Measurements from ENCODE around the gene RGS19.

Gene RGS19

DNA sequence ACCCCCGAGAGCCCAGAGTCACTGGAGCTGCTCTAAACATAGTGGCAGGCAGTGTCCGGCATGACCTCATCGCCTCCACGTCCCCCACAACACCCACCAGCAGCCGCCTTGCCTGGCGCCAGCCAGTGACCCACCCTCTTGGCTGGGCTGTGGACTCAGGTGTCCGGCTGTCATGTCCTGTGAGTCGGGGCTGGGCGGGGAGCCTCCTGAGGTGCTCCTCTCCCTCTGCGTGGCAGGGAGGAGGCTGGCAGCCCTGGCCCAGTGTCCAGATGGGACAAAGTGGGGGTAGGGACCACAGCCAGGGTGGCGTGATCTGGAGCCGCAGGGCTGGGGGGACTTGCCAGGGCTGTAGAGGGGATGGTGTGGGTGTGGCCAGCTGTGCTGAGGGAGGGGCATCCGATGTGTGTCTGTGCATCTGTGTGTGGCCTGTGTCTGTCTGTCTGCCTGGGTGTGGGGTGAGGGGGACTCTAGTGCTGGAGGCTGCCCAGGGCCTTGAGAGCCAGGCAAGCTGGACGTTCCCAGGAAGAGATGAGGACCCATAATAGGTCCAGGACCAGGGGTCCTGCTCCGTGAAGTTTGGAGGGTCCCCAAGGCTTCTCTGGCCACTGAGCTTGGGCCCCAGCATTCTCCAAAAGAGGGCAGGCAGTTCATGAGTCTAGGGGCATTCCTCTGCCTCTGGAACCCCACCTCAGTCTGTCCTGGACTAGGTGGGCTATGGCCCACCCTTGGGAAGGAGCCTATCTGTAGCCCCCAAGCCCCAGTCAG lies 27.6 kb downstream of the RGS19 start:
- FAIRE-seq = no peak

DNA sequence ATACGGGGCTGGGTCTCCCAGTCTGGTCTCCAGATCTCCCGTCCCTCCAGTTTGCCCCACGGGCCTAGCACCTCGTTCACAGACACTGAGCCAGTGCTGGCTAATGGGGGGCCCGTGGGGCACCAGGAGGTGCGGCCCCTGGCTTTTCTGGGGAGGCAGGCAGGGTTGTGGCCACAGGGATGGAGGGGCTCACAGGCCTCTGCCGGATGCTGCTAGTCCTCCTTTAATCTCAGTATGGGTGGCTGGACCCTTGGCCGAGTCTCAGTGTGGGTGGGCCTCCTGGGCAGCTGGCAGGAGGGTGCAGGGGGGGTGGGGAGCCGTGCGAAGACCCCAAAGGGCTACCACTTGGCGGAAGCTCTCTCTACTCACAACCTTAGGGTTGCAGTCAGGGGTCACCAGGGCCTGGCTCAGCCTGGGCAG lies 28.3 kb downstream of the RGS19 start:
- DNase-seq (ENCODE audit: extremely low spot score, insufficient read length, low read depth) = no peak
- FAIRE-seq = no peak

More for the DNA sequence above, 27.6 kb downstream of the RGS19 start:
- DNase-seq (ENCODE audit: extremely low spot score, insufficient read length, low read depth) = no peak

DNA sequence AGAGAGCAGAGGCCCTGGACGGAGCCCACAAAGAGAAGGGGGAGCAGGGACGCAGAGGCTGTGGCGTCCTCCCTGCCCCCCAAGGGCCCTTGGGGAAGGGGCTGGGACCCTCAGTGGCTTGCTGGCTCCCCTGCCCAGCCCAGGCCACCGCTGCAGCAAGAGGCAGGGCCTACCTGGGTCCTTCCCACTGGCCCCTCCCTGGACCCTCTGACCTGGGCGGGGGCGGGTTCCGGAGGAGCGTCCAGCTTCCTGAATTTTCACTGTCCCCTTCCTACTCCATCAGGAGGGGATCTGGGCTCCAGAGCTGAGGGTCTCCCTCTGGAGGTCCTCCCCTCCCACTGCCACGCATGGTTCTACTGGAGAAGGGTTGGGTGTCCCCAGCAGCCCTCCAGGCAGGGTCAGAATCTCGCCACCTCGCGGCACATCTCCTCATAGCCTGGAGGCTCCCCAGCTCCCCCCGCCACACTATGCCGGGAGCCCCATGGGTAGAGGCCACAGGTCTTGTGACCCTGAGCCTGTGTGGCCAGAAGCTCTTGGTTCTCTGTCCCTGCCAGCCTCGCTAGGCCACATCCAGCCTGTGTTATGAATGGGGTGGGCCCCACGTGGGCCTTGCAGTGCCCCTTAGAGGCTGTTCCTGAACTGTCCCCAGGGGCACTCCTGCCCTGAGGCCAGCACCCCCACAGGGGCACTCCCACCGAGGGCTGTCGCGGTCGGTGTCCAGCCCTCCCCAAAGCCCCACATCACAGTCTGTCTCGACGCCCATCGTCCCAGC lies 28.9 kb downstream of the RGS19 start:
- DNase-seq (ENCODE audit: extremely low spot score, insufficient read length, low read depth) (no peak), FAIRE-seq (no peak)

DNA sequence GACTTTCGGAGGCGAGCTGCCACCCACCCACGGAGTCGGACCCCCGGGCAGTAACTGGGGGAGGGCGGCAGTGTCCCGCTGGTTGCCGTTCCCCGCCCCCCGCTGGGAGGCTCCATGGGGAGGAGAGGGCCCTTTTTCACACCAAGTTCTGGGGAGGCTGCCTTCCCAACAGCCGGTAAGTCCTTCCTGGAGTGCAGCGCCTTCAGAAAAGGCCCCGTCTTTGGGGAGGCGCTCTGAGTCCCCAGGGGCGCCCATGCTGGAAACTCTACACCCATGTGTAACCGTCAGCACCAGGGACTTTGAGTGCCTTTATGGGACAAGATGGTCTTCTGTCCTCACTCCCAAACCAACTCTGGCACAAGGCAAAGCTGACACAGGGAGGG lies 29.4 kb downstream of the RGS19 start:
- no peak for FAIRE-seq
- DNase-seq (ENCODE audit: extremely low spot score, insufficient read length, low read depth) = no peak

GRCh38 chr20:64049060-64049877 lies 30.0 kb downstream of the RGS19 start, which contains the start of gene SOX18:
Gene SOX18, minus strand, starts transcription at chr20:64049639. Its CDS starts 123 bp downstream, at chr20:64049516.
- FAIRE-seq = no peak
- DNase-seq (ENCODE audit: extremely low spot score, insufficient read length, low read depth) = no peak

GRCh38 chr20:64048402-64049044 lies 30.8 kb downstream of the RGS19 start:
- DNase-seq (ENCODE audit: extremely low spot score, insufficient read length, low read depth) = no peak
- no peak for FAIRE-seq

GRCh38 chr20:64047968-64048401 lies 31.3 kb downstream of the RGS19 start:
- FAIRE-seq (no peak), DNase-seq (ENCODE audit: extremely low spot score, insufficient read length, low read depth) (no peak)

DNA sequence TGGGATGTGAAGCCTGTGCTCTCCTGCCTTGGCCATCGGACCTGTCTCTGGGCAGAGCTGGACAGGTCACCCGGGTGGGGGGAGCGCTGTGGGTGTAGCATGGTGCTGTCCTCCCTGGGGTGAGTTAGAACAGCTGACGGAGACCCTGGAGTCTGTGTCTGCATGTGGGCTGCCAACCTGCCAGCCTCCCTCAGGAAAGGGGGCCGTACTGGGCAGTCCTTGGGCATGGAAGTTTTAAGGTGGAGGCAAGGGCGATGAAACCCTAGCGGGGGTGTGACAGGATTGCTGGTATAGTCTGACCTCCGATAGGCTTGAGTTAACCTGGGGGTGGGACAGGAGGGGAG lies 32.3 kb downstream of the RGS19 start:
- FAIRE-seq (no peak), DNase-seq (ENCODE audit: extremely low spot score, insufficient read length, low read depth) (no peak)

- FAIRE-seq (no peak), DNase-seq (ENCODE audit: extremely low spot score, insufficient read length, low read depth) (no peak)
These were observed 33.8 kb downstream of the RGS19 start for GRCh38 chr20:64045346-64046011.

GRCh38 chr20:64044484-64045247 lies 34.7 kb downstream of the RGS19 start:
- FAIRE-seq (no peak), DNase-seq (ENCODE audit: extremely low spot score, insufficient read length, low read depth) (no peak)

DNA sequence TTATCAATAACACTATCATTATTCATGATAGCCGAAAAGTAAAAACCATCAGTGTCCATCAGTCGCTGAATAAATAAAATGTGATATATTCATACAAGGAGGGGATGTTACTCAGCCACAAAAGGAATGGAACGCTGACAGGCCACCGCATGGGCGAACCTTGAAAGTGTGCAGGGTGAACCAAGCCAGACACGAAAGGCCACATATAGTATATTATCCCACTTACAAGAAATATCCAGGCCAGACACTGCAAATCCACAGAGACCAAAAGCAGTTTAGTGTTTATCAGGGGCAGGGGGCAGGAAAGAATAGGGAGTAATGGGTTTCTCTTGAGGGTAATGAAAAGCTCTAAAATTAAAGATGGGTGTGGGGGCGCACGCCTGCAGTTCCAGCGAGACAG lies 35.5 kb downstream of the RGS19 start:
- FAIRE-seq (no peak), DNase-seq (ENCODE audit: extremely low spot score, insufficient read length, low read depth) (no peak)

DNA sequence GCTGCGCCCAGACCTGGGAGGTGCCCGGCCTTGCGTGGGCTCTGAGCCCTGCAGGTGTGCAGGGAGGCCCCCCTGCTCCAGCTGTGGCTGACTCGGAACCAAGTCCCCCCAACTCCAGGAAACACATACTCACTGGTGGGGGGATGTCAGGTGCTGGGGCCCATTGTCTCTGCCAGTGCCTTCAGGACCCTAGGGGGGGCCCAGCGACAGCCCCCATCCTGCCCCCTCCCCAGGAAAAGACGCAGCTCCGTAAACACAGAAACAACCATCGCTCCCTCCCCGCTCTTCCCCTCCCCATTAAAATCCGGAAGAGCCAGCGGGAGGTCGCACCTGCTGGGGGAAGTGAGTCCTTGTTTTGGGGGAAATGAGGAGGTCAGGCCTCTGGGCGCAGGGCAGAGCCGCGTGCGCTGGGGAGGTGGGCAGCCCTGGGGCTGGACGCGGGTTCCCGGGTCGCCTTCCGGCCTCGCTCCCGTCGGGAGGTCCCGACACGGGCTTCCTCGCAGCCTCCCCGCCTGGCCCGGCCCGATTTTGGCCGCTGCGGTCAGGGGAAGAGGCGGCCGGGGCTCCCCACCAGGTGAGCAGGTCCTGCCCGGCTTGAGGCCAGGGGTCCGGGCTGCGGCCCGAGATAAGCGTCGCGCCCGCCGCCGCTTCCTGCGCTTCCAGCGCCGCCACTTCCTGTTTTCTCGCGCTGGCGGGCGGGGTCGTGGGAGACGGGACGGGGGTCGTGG lies 37.1 kb downstream of the RGS19 start:
- DNase-seq (ENCODE audit: extremely low spot score, insufficient read length, low read depth) = no peak
- FAIRE-seq = no peak

GRCh38 chr20:64041781-64042053 lies 37.6 kb downstream of the RGS19 start:
- FAIRE-seq (no peak), DNase-seq (ENCODE audit: extremely low spot score, insufficient read length, low read depth) (no peak)

DNA sequence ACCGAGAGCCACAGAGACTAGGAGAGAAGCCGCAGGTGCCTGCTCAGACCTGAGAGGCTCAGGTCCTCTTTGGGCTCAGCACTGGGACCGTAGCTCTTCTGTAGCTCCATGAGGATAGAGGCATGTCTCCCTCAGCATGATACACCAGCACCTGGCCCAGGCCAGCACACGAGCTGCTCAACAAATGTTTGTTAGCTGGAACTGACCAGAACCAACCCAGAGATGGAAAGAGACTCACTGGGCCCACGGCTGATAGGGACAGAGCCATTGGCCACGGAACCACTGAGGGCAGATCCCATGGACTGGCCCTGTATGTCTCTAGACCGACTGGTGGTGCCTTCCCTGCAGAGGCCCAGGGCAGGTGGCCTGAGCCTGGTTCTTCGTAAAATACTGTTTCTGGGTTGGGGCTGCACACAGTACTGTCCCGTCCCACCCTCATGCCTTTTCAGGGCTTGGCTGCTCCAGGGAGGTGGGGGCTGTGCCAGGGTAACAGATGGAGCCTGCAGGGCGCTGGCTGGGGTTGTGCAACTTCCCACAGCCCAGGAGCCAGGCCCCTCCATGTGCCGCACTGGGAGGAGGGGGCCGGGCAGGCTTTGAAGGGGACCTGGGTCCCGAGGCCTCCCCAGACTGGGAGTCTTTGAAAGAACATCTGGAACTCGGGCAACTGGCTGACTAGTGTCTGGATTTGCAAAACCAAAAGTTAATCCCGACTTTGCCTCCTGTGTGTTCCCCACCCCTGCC lies 38.1 kb downstream of the RGS19 start:
- DNase-seq (ENCODE audit: extremely low spot score, insufficient read length, low read depth) = no peak
- no peak for FAIRE-seq

- FAIRE-seq = no peak
- no peak for DNase-seq (ENCODE audit: extremely low spot score, insufficient read length, low read depth)
These were observed 38.9 kb downstream of the RGS19 start for GRCh38 chr20:64040231-64041039.

DNA sequence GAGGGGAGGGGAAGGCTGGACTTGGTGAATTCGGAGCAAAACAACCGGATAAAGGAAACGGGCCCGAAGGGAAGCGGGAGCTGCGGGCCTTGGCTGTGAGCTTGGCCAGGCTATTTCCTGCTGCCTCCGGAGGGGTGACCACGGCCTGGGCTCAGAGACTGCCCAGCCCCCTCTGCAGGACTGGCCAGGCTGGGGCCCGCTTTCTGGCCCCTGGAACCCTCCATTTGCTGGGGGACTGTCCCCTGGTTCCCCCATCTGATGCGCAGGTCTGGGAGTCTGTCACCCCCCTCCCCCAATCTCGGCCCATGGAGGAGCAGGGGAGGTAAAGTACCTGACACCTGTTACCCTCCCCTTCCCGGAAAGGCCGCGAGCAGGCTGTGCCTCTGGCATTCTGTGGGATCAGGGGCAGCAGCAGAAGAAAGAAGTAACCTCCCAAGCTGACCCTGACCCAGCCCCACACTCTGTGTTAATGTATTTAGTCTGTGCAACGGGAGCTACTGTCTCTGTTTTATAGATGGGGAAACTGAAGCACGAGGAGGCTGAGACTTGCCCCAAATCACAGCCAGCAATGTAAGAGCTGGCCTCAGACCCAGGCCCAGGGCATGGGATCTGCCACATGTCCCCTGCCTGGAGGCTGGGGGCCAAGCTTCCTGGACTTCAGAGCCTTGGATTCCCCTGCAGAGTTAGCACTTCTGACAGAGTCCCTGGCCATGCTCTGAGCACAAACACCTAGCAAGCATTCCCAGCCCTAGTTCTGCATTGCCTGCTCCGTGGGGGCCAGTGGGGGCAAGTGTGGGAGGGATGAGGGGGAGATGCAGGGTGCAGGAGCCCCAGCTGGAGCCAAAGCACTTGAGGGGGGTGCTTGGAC lies 39.8 kb downstream of the RGS19 start:
- FAIRE-seq = no peak
- no peak for DNase-seq (ENCODE audit: extremely low spot score, insufficient read length, low read depth)
